K562 (cell line): ENCODE results near the gene KIF19. TPM values are rescaled to one million over a fixed set of nuclear protein-coding genes. Genes with fewer than 3 reads are reported as not detected.

Source experiments
- ATAC-seq: fragments of 200-7000 bp; cut with Tn5 transposase; 3 replicates; pipeline ENCODE4 v1.9.1; 2020; ENCODE audit warnings: moderate library complexity
- BruUV-seq: library from RNA; stranded (reverse); fragments of 400-500 nt; replicated peaks from 2 replicates; lab custom pipeline; 2021; lab: Mats Ljungman, UMichigan
- CTCF ChIA-PET: fragments of 300-600 bp; formaldehyde crosslinking; extraction: SDS; loops from one replicate; lab custom pipeline; 2021; ENCODE audit warnings: low intra/inter-chr PET ratio; lab: Yijun Ruan, JAX
- POLR2A ChIA-PET: fragments of 300-600, 350-650 bp; sonication (Branson Sonifier 250); formaldehyde crosslinking; extraction: SDS; loops from one replicate; lab custom pipeline; 2021; ENCODE audit warnings: antibody characterized with exemption, inconsistent platforms; lab: Yijun Ruan, JAX
- DNase-seq, 4 experiments: peaks; one replicate each; pipeline versions ENCODE4 v3.0.0 to v3.0.0-alpha.2; 2011 to 2018; ENCODE audit warnings: low spot score in 3 of 4, mixed read lengths in 3 of 4; ENCODE audit errors: extremely low read depth in 1 of 4
- FAIRE-seq: peaks from 2 replicates; lab custom pipeline; 2011; peaks lifted over from hg19 to GRCh38; lab: Jason Lieb, UNC
- H2AFZ ChIP-seq: 2 replicates; pipeline ENCODE4 v1.6.0; 2011; ENCODE audit warnings: low read depth, low read length, control low read depth, inconsistent platforms
- H3K27ac ChIP-seq: fragments of 200-600 bp; 3 replicates; pipeline ENCODE4 v1.8.0; 2011; ENCODE audit warnings: low read depth, mild to moderate bottlenecking, control low read depth, inconsistent platforms, low read length, moderate library complexity, mixed read lengths; ENCODE audit errors: extremely low read depth
- H3K27me3 ChIP-seq, 2 experiments: fragments of 300-600 bp in 1 of 2; 2 replicates in 1 of 2; 3 replicates in 1 of 2; pipeline versions ENCODE4 v1.6.0 to v1.8.0; 2011; ENCODE audit warnings: inconsistent platforms in 2 of 2, low read length in 2 of 2, mild to moderate bottlenecking in 1 of 2, mixed read lengths in 1 of 2, moderate library complexity in 1 of 2; ENCODE audit not compliant: control insufficient read depth in 2 of 2, insufficient read depth in 2 of 2
- H3K36me3 ChIP-seq: fragments of 300-600 bp; 3 replicates; pipeline ENCODE4 v1.8.0; 2011; ENCODE audit warnings: mild to moderate bottlenecking, low read length, inconsistent platforms; ENCODE audit not compliant: control insufficient read depth, insufficient read depth
- H3K4me1 ChIP-seq, 2 experiments: fragments of 200-600 bp in 1 of 2; replicated peaks in 1 of 2; 2 replicates in 1 of 2; 3 replicates in 1 of 2; pipeline versions ENCODE4 v1.5.1 to v1.8.0; 2011; ENCODE audit warnings: inconsistent platforms in 2 of 2, low read length in 2 of 2, mild to moderate bottlenecking in 1 of 2, mixed read lengths in 1 of 2, moderate library complexity in 1 of 2; ENCODE audit not compliant: control insufficient read depth in 2 of 2, insufficient read depth in 2 of 2
- H3K4me2 ChIP-seq: 2 replicates; pipeline ENCODE4 v1.6.1; 2011; ENCODE audit warnings: low read length, control low read depth, inconsistent platforms, mixed read lengths; ENCODE audit not compliant: insufficient read depth
- H3K4me3 ChIP-seq: fragments of 200-600 bp; sonication (generic), shearing (Covaris generic); 2 replicates; pipeline ENCODE4 v1.5.1; 2016; ENCODE audit warnings: control low read depth, inconsistent platforms
- H3K79me2 ChIP-seq: fragments of 200-600 bp; 3 replicates; pipeline ENCODE4 v1.8.0; 2011; ENCODE audit warnings: low read length, inconsistent platforms; ENCODE audit not compliant: control insufficient read depth, insufficient read depth
- H3K9ac ChIP-seq, 2 experiments: 2 replicates each; pipeline versions ENCODE4 v1.6.0 to v1.6.1; 2011; ENCODE audit warnings: low read depth in 2 of 2, low read length in 2 of 2, control low read depth in 1 of 2, inconsistent platforms in 1 of 2, mild to moderate bottlenecking in 1 of 2, mixed read lengths in 1 of 2; ENCODE audit not compliant: insufficient read depth in 1 of 2
- H3K9me1 ChIP-seq: one replicate; pipeline ENCODE4 v1.6.0; 2011; ENCODE audit warnings: inconsistent platforms, mild to moderate bottlenecking, low read length, moderate library complexity; ENCODE audit not compliant: control insufficient read depth, insufficient read depth
- H3K9me3 ChIP-seq: replicated peaks from 2 replicates; pipeline ENCODE4 v1.5.1; 2011; ENCODE audit warnings: low read depth, low read length, inconsistent platforms; ENCODE audit not compliant: control insufficient read depth, insufficient read depth
- H4K20me1 ChIP-seq: replicated peaks from 2 replicates; pipeline ENCODE4 v1.6.1; 2011; ENCODE audit warnings: low read length, inconsistent platforms, mixed read lengths; ENCODE audit not compliant: control insufficient read depth, insufficient read depth
- IFI16 ChIP-seq: fragments of 250-450 bp; sonication (Bioruptor Pico); IDR thresholded peaks from 2 replicates; pipeline ENCODE4 v2.1.2; 2022; ENCODE audit warnings: mild to moderate bottlenecking, inconsistent platforms
- JUND ChIP-seq, 2 experiments: IDR thresholded peaks; 2 replicates in 1 of 2; 3 replicates in 1 of 2; pipeline ENCODE4 v1.6.1; 2011; ENCODE audit warnings: borderline replicate concordance in 2 of 2, low read depth in 2 of 2, low read length in 2 of 2, improper control_type of control experiment in 1 of 2, missing biosample characterization in 1 of 2, missing genetic modification characterization in 1 of 2, missing genetic modification reagents in 1 of 2
- NFE2L1 ChIP-seq: fragments of 450-650 bp; IDR thresholded peaks from 2 replicates; pipeline ENCODE4 v1.6.1; 2016; ENCODE audit warnings: missing genetic modification characterization, low read depth, mild to moderate bottlenecking, missing compliant biosample characterization, moderate library complexity, borderline replicate concordance
- POLR2G ChIP-seq: fragments of 200-400 bp; formaldehyde crosslinking; IDR thresholded peaks from 2 replicates; pipeline ENCODE4 v1.6.1; 2017; ENCODE audit warnings: low read depth, mild to moderate bottlenecking, antibody characterized with exemption, low read length, moderate library complexity
- TAF15 ChIP-seq: fragments of 200-400 bp; formaldehyde crosslinking; IDR thresholded peaks from 2 replicates; pipeline ENCODE4 v1.6.1; 2017; ENCODE audit warnings: mild to moderate bottlenecking, low read depth, low read length, moderate library complexity
- TAF7 ChIP-seq: fragments of 450-650 bp; IDR thresholded peaks from 2 replicates; pipeline ENCODE4 v1.6.1; 2016; ENCODE audit warnings: missing genetic modification characterization, missing compliant biosample characterization
- ZFP36 ChIP-seq: fragments of 150-350 bp; IDR thresholded peaks from 2 replicates; pipeline ENCODE4 v1.6.1; 2018; ENCODE audit warnings: low read length, low read depth; ENCODE audit not compliant: partially characterized antibody
- WGBS: fragments of 100-300 bp; shearing (Covaris generic); methylation state at CpG from one replicate; pipeline ENCODE4 v1.1.6; 2016; ENCODE audit warnings: low coverage, mixed read lengths; ENCODE audit not compliant: insufficient coverage; ENCODE audit errors: missing lambda C conversion rate; 5-methylcytosine and 5-hydroxymethylcytosine counted together
- in situ Hi-C: fragments of 300-500 bp; cut with MboI; formaldehyde crosslinking; loops from 4 replicates; pipeline ENCODE4 v1.15.0; 2018; ENCODE audit warnings: inconsistent platforms, mixed read lengths
- intact Hi-C: fragments of 100-400 bp; cut with micrococcal nuclease; formaldehyde crosslinking; loops from 2 replicates; pipeline ENCODE4 v1.14.2; 2022
- polyA plus RNA-seq, 8 experiments: library from polyadenylated mRNA; depleted of rRNA in 4 of 8; stranded (reverse) in 5 of 8; unstranded in 3 of 8; fragments of >200 nt; fragmentation: Nextera tagmentation in 2 of 8; fragmentation: Illumina TruSeq in 1 of 8; extraction: Ambion mirVana in 2 of 8; extraction: Trizol in 1 of 8; gene quantifications; 2 replicates each; pipeline versions ENCODE4 v1.2.1 to v1.2.3, GENCODE V29; 2011 to 2014; ENCODE audit warnings: inconsistent platforms in 1 of 8, missing spikeins in 1 of 8
- total RNA-seq, 7 experiments: library from RNA; depleted of rRNA in 6 of 7; stranded (reverse); fragments of >200 nt in 6 of 7; fragmentation: Illumina TruSeq in 2 of 7; extraction: Trizol in 2 of 7; gene quantifications; 2 replicates each; pipeline versions ENCODE4 v1.2.1 to v1.2.3, GENCODE V29; 2011 to 2021; ENCODE audit warnings: low replicate concordance in 1 of 7

The KIF19 gene
- total and polyA plus RNA-seq, 9 of the 15 experiments (the other 6 are each of a cell fraction or from before 2014, with no cell fraction given) = 0.10 TPM; not detected in 8

- FAIRE-seq = no peak
- Histone ChIP-seq H3K27ac (no peak overlapping the region), H3K36me3 (no peaks in the 10 kb centered on the region), H2AFZ (peak overlapping the region; percentile 62), H3K27me3 (no peaks in the 10 kb centered on the region), H3K4me3 (no peak overlapping the region)
- WGBS = 42% methylated on average over 8 of the region's 11 CpGs
- TF ChIP-seq POLR2G = no peak
- TF ChIP-seq TAF15 = no peak
- TF ChIP-seq TAF7 (tag) = no peak
- TF ChIP-seq IFI16 (CRISPR knock-in tag) = no peak
- TF ChIP-seq JUND (IDR thresholded peaks at IDR 0.05; ENCODE audit: borderline replicate concordance, low read depth, low read length) = no peak
- TF ChIP-seq JUND (tag; IDR thresholded peaks at IDR 0.05; ENCODE audit: borderline replicate concordance, low read depth, low read length) = no peak
- TF ChIP-seq ZFP36 = peak; percentile 65
- no peak for TF ChIP-seq NFE2L1 (tag)
- TF ChIP-seq, all 486 proteins: peak for 1
- in situ Hi-C loops (loop anchor here (5.0 kb wide), 1 partner anchor 48 kb away; no protein-coding TSS in a partner anchor), intact Hi-C loops (loop anchor here (5.0 kb wide), 1 partner anchor 303 kb away; no protein-coding TSS in a partner anchor)
- H3K4me1 ChIP-seq = peaks cover 14 to 21% of the 10 kb centered on the region in 2 experiments; a peak in 4 of 5 replicates
- BruUV-seq = no TSS peak
- H4K20me1 ChIP-seq = no peaks in the 10 kb centered on the region
- no peaks in the 10 kb centered on the region for H3K9me1 ChIP-seq
- ChIA-PET POLR2A (interaction anchor here (0.6 to 1.7 kb wide), 3 partner anchors 12 to 61 kb away, joined by 3 read pairs; no protein-coding TSS in a partner anchor), CTCF (interaction anchor here (3.7 kb wide), 1 partner anchor 55 kb away, joined by 21 read pairs; no protein-coding TSS in a partner anchor)
- ATAC-seq (no peak), DNase-seq (no peak)
- peak overlapping the region in 1 of 2 experiments; percentile 55; a peak in 1 of 4 replicates for H3K9ac ChIP-seq
- H3K79me2 ChIP-seq = no peaks in the 10 kb centered on the region
- H3K9me3 ChIP-seq = peaks cover 2% of the 10 kb centered on the region; the same call in 1 of the 2 replicates
- H3K4me2 ChIP-seq = no peak overlapping the region
Observed at GRCh38 chr17:74299226-74300009, 26.6 kb upstream of the KIF19 start.
